Measurements from ENCODE around the gene B4GALT2.
A peak's percentile ranks its signal among the peaks of the same experiment; 100 is the strongest.

The B4GALT2 gene, protein sequence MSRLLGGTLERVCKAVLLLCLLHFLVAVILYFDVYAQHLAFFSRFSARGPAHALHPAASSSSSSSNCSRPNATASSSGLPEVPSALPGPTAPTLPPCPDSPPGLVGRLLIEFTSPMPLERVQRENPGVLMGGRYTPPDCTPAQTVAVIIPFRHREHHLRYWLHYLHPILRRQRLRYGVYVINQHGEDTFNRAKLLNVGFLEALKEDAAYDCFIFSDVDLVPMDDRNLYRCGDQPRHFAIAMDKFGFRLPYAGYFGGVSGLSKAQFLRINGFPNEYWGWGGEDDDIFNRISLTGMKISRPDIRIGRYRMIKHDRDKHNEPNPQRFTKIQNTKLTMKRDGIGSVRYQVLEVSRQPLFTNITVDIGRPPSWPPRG

DNA sequence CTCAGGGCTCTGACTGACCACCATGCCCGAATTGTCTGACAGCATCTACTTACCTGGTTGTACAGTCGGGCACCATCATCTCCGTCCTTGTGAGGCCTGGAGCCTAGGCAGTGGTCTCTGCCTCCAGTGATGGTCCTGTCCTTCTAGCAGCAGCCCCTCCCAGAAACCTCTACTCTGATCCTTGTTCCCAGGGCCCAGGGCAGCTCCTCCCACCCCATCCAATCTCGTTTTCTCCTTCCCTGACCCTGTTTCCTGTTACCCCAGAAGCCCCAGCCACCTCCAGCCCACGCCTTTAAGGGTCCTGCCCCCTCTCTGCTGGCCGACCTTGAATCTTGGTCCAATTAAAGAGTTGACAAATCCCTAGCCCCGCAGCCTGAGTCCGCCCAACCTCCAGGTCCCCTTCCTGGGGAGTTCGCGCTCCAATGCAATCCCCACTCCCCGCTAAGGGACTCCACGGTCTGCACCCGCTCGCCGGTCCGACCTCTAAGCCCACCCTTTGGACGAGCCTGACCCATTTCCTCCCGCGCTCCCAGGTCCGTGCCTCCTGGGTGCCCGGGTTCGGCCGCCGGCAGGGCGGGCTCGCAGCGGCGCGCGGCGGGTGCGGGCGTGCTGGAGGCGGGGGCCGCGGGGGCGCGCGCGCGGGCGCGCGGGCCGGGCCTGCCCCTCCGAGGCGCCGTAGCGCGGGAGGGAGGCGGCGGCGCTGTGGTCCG, at the start of gene B4GALT2:
B4GALT2 (plus strand) TSS at position 660 of the 710 bp plus-strand sequence. CDS start 1,951 bp downstream, outside the sequence.
- DNase-seq: peak; percentile 56 to 73

DNA sequence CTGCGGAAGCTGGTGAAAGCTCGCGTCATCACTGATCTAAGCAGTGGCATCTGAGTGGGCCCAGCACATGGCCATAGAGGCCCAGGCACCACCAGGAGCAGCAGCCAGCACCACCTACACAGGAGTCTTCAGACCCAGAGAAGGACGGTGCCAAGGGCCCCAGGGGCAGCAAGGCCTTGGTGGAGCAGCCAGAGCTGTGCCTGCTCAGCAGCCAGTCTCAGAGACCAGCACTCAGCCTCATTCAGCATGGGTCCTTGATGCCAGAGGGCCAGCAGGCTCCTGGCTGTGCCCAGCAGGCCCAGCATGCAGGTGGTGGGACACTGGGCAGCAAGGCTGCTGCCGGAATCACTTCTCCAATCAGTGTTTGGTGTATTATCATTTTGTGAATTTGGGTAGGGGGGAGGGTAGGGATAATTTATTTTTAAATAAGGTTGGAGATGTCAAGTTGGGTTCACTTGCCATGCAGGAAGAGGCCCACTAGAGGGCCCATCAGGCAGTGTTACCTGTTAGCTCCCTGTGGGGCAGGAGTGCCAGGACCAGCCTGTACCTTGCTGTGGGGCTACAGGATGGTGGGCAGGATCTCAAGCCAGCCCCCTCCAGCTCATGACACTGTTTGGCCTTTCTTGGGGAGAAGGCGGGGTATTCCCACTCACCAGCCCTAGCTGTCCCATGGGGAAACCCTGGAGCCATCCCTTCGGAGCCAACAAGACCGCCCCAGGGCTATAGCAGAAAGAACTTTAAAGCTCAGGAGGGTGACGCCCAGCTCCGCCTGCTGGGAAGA, 48.7 kb upstream of the B4GALT2 start:
- DNase-seq: peak; percentile 31 to 33

DNA sequence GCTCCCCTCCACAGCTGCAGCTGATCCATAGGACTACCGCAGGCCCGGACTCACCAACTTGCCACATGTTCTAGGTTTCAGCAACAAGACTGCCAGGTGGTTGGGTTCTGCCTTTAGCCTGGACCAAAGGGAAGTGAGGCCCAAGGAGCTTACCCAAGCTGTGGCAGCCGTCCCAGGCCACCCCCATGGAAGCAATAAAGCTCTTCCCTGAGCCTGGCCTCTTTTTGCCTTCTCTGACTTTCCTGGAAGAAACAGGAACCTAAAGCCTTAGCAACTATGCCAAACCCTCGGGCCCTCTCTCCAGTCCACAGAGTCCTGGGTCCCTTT, 48.1 kb upstream of the B4GALT2 start:
- DNase-seq: no peak

DNA sequence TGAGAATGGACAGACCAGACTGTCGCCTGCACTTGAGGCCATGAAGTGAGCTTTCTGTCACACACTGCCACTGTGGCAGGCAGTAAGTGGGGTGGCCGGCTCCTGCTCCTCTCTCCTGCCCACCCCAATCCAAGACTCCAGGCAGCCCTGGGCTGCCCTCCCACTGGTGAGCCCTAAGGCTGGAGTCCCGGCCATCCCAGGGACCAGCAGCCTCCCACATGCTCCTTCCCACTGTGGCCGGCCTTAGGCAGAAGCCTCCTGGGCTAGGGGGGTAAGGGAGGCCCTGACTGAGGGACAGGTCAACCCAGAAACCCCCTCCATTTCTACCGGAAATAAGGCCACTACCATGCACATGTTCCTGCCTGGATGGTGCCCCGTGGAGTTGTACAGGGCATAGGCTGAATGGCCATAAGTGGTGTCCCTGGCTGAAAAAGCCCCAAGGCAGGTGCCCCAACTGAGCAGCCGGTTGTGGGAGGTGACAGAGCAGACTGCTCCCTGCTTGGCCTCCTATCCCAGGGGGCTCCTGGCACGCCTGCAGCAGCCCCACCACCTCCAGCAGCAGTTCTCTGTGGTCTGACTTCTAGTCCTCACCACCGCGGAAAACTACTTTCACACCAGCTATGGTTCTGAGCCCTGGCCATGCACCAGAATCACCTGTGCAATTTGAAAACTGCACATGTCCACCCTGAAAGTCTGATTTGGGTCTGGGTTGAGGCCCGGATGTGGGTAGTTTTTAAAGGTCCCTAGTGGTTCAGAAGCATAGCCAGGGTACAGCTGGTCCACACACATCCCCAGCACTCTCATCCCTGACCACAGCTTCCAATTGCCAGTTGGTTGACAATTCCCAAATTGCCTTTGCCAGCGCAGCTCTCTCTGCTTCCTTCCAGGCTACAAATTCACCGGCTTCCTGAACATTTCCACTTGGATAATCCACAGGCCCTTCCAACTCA, 47.0 kb upstream of the B4GALT2 start:
- DNase-seq: no peak

DNA sequence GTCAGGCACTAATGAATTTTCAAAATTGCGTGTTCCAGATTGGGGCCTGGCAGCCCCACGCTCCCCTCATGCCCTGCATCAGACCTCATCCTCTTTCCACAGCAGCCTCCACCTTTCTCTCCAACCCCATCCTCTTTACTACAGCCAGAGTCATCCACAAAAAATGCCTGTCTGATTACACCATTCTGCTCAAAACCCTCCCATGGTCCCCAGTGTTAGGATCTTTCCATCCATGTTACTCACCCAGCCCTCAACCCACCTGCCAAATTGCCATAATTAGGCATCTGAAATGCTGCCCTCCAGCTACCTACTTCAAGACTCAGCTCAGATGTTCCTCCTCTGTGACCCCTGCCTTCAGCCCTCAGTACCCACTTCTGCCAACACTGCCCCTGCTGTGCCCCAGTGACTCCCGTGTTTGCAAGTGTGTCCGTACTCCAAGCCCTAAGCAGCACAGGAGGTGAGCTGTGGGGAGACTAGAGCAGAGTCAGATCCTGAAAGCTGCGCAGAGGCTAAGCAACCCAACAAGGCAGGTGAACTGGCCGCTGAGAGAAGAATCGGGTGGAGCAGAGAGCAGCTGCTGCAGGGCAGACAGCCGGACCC, 46.1 kb upstream of the B4GALT2 start:
- DNase-seq: no peak

DNA sequence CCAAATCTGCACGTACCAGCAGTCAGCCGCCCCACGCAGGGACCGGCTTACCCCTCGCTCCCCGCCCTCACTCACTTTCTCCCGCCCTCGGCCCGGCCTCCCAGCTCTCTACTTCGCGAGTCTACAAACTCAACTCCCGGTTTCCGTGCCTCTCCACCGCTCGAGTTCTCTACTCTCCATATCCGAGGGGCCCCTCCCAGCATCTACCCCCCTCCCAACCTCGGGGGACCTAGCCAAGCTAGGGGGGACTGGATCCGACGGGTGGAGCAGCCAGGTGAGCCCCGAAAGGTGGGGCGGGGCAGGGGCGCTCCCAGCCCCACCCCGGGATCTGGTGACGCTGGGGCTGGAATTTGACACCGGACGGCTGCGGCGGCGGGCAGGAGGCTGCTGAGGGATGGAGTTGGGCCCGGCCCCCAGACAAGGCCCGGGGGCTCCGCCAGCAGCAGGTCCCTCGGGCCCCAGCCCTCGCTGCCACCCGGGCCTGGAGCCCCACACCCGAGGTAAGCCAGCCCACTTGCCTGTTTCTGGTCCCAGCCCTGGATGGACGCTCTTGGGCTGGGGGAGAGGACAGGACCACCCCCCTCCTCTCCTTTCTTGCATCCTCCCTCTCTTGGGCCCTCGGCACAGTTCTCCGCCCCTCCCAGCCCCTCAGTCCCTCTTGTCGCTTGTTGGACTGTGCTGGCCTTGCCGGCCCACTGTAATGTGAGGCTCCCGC, 45.5 kb upstream of the B4GALT2 start, which contains the start of gene ARTN:
ARTN (plus strand) TSS at position 416 of the 715 bp plus-strand sequence. CDS start 1,856 bp downstream, outside the sequence.
- DNase-seq: no peak

DNA sequence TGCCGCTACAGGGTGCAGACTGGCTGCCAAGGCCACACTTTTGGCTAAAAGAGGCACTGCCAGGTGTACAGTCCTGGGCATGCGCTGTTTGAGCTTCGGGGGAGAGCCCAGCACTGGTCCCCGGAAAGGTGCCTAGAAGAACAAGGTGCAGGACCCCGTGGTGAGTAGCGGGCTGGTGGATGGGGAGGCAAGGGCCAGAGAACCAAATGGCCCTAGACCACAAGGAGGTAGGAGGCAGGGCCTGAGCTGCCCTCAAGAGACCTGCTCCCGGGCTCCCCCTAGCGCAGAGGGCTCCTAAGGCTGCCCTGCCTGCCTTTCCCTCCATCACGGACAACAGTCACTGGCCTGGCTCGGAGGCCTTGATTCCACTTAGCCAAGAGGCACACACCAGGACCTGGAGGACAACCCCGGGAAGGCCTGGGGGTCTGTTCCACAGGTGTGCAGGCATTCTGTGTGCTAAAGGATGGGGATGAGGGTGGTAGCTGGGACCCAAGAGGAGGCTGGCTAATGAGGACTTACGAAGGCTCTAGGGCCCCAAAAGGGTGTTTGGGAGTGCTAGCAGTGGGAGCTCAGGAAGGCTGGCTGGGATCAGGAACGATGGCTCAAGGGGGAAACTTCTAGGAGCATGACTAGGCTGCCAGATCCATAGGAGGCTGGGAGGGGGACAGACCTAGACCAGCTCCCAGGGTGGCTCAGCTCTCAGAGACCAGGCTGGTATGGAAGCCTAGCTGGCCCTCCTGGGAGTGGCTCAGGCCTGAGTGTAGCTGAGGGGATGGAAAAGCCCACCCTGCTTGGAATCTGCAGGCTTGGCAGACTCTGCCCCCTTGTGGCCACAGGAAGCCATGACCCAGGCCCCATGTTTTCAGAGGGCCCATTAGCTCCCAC, 44.7 kb upstream of the B4GALT2 start:
- DNase-seq: peak; percentile 70 to 72

DNA sequence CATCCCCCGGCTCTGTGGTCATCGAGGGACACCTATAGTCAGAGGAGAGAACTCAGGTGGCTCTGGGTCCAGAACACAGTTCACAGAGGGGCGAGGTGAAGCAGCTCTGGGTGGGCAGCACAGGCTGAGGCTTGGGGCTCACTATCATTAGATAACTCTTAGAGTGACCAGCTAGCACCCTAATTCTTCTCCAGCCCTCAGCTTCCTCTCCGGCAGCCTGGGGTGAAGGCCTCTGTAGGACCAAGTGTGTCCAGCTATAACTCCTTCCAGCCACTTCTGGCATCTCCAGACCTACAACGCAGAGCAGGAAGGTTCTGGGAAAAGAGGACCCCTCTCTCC, 44.1 kb upstream of the B4GALT2 start:
- DNase-seq: no peak

DNA sequence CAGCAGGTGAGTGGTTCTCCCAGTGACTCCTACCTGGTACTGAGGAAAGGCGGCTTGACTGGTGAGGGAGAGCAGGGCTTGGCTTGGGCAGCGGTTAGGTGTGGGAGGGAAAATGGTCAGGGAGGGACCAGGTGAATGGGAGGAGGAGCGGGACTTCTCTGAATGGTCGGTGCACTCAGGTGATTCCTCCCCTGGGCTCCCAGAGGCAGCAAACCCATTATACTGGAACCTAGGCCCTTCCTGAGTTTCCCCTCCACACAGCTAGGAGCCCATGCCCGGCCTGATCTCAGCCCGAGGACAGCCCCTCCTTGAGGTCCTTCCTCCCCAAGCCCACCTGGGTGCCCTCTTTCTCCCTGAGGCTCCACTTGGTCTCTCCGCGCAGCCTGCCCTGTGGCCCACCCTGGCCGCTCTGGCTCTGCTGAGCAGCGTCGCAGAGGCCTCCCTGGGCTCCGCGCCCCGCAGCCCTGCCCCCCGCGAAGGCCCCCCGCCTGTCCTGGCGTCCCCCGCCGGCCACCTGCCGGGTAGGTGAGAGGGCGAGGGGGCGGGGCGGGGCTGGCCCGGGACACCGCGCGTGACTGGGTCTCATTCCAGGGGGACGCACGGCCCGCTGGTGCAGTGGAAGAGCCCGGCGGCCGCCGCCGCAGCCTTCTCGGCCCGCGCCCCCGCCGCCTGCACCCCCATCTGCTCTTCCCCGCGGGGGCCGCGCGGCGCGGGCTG, 43.1 kb upstream of the B4GALT2 start:
- DNase-seq: peak; percentile 33 to 45

DNA sequence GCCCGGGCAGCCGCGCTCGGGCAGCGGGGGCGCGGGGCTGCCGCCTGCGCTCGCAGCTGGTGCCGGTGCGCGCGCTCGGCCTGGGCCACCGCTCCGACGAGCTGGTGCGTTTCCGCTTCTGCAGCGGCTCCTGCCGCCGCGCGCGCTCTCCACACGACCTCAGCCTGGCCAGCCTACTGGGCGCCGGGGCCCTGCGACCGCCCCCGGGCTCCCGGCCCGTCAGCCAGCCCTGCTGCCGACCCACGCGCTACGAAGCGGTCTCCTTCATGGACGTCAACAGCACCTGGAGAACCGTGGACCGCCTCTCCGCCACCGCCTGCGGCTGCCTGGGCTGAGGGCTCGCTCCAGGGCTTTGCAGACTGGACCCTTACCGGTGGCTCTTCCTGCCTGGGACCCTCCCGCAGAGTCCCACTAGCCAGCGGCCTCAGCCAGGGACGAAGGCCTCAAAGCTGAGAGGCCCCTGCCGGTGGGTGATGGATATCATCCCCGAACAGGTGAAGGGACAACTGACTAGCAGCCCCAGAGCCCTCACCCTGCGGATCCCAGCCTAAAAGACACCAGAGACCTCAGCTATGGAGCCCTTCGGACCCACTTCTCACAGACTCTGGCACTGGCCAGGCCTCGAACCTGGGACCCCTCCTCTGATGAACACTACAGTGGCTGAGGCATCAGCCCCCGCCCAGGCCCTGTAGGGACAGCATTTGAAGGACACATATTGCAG, 42.4 kb upstream of the B4GALT2 start:
- peak; percentile 52 to 62 for DNase-seq

DNA sequence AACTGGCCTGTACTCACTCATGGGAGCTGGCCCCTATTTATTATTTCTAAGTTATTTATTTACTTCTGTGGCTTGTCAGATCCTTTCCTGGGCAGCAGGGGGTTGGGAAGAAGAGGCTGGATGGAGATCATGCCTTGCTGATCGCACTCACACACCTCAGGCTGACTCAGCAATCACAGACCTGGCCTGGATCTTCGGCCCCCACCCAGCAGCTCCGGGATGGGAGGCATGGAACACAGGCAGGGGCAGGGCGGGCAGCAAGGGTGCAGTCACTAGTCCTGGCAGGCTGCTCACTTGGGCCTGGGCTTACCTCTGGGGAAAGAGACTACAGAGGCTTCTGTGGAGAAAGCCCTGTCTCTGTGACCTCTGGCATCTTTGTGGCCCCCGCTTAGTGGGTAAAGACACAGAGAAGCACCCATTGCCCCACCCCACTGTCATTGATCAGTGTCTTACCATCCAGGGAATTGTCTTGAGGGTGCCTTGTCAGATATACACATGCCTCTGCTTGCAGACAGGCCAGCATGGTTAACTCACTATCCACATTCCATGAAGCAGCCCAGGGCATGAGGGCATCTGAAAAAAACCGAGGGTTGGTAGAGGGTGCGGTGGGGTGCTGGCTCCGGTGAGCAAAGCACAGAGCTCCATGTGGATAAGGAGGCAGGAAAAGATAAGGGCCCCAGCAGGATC, 41.7 kb upstream of the B4GALT2 start:
- DNase-seq: no peak

DNA sequence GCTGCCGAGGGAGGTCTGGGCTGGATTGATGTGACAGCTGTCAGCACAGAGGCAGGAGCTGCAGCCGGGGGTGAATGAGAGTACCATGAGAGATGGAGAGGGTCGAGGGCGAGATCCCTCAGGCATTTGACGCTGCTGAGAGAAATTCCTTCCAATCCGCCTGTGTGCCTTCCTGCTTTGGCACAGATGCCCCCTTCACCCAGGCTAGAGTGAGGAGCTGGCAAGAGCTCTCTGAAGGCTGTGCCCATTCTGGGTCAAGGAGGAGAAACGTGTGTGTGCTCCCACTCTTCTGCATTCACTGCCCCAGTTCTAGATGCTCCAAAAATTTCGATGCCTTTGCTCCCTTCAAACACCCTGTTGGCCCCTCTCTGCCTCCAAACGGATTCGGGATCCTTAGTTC, 40.6 kb upstream of the B4GALT2 start:
- no peak for DNase-seq

DNA sequence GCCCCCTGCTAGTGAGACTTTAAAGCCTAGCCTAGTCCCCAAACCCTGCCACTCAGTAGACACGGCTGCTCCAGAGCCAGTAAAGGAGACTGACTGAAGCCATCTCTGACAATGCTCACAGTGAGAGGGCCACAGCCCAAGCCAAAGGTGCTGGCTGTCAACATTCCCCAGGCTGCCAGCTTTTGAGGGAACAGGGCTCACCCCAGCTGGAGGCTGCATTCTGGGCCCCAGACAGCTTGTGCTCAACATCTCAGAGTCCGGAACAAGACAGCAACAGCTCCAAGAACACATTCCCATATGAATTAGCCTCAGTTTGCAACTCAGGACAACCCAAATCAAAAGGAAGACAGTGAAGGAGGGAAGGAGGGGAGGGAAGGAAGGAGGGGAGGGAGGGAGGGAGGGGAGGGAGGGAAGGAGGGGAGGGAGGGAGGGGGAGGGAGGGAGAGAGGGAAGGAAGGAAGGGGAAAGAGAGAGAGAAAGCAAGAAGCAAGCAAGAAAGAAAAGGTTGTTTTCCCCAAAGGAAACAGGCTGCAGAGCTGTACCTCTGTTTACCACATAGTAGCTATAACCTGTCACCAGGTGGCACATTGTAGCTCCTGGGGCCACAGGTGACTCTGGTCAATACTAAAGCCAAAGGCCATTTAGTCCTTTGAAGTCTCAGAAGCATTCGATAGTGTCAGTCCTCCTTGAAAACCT, 40.0 kb upstream of the B4GALT2 start:
- DNase-seq: no peak

DNA sequence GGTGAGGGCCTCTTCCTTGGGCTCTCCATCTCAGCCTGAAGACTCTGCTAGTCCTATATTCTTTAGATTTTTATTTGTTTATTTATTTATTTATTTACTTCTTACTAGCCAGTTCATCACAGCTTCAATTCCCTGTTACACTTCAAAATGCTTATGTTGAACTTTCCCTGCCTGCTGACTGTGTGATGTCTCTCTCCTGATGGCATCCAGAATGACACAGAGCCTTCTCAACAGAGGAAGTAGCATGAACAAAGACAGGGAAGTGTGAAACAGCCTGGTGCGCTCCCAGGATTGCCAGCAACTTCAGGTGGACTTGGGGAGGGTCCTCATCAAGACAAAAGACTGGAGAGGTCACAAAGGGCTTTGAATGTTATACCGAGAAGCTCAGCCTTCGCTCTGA, 36.6 kb upstream of the B4GALT2 start:
- DNase-seq: no peak

DNA sequence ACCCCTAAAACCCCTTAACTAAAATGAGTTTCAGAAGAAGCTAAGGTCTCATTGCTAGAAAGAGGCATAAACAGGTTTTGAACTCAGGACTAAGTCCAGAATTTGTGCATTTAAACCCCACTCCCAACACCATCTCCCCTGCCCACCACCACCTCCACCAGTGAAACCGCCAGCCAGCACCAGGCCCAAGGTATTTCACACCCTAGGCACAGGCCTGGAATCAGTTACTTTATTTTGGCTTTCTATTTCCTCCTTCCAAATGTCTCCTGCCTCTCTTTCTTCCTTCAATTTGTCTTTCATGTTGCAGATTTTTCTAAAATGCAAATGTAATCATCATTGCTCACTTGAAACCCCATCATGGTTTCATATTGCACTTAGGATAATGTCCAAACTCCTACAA, 34.1 kb upstream of the B4GALT2 start:
- DNase-seq: no peak

DNA sequence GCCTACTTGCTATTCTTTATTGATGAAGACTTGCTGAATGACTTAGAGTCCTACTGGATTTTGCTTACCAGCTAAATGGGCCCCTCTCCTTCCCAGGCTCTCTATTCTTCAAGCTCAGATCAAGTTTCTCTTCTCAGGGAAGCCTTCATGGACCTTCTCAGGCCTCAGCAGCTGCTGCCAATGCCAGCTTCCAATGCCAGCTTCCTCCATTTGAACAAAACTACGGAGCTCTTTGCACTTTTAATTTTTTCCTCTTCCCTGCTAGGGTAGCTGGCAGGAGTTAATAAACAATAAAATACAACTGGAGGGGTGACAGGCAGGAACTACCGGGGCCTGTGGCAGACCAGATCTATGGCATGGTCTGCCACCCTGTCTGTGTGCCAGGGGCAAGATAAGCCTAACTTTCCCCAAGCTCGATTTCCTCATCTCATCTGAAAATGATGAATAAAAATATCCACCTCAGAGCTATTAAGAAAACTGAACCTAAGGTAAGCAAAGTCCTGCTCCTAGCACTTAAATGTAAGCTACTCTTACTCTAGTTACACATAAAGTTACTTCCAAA, 33.3 kb upstream of the B4GALT2 start:
- DNase-seq: no peak
